NOMO-1 treated with DMSO at 0.1 percent for 48 hours (cell line): ENCODE measurements around the gene HPRT1.
"Not testable (repeated sequence)": the region's sequence is repeated elsewhere in the genome, so short reads cannot be mapped to it uniquely, and the experiment has no call there.

Experiments
- DNase-seq: peaks from one replicate; lab custom pipeline; 2025; ENCODE audit not compliant: unreplicated experiment; lab: John Stamatoyannopoulos, UW

The HPRT1 gene, protein sequence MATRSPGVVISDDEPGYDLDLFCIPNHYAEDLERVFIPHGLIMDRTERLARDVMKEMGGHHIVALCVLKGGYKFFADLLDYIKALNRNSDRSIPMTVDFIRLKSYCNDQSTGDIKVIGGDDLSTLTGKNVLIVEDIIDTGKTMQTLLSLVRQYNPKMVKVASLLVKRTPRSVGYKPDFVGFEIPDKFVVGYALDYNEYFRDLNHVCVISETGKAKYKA

DNA sequence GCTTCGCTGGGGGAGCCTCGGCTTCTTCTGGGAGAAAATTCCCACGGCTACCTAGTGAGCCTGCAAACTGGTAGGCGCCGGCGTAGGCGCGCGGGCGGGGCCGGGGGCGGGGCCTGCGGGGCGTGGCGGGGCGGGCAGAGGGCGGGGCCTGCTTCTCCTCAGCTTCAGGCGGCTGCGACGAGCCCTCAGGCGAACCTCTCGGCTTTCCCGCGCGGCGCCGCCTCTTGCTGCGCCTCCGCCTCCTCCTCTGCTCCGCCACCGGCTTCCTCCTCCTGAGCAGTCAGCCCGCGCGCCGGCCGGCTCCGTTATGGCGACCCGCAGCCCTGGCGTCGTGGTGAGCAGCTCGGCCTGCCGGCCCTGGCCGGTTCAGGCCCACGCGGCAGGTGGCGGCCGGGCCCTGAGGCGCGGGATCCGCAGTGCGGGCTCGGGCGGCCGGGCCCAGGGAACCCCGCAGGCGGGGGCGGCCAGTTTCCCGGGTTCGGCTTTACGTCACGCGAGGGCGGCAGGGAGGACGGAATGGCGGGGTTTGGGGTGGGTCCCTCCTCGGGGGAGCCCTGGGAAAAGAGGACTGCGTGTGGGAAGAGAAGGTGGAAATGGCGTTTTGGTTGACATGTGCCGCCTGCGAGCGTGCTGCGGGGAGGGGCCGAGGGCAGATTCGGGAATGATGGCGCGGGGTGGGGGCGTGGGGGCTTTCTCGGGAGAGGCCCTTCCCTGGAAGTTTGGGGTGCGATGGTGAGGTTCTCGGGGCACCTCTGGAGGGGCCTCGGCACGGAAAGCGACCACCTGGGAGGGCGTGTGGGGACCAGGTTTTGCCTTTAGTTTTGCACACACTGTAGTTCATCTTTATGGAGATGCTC, at the start of gene HPRT1:
TSS of gene HPRT1 (plus strand) at position 161 of the 857 bp plus-strand sequence. CDS start at position 308, 147 bp downstream.
- DNase-seq: peak; percentile 61

DNA sequence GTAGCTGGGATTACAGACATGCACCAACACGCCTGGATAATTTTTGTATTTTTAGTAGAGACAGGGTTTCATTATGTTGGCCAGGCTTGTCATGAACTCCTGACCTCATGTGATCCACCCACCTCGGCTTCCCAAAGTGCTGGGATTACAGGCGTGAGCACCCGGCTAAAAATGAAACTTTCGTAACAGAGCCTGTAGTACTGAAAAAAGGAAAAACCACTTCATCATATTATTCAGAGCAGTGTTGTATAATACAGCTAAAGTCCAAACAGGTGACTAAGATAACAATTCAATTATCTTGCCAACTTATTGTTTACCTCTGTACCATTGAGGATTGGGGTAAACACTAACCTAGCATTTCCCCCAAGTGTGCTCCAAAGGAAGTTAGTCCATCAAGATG, 43.9 kb upstream of the HPRT1 start:
- no peak for DNase-seq

DNA sequence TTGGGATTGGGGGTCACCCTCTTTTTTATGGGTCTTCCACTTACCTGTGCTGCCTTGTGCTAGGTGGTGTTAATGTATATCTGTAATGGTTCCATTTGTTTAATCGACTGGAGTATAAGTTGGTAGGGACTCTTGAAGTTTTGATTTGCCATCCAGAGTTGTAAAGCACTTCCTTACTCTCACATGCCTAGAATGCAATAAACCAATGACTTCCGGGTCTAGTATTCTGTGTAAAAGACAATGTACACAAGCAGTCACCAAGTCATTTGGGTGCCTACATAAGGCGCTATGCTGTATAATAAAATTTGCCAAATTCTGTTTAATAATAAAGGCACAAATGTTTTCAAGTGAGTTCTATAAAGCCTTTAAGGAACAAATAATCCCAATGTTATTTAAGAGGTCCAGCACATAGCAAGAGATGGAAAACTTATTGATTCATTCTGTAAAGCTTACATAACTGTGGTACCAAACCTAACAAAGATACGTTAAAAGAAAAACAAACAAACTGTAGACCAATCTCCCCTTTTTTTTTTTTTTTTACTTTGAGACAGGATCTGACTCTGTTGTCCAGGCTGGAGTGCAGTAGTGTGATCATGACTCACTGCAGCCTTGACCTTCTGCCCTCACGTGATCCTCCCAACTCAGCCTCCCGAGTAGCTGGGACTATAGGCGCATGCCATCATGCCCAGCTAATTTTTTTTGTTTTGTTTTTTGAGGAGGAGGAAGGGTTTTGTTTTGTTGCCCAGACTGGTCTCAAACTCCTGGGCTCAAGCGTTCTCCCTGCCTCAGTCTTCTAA, 41.5 kb upstream of the HPRT1 start:
- DNase-seq: no peak

DNA sequence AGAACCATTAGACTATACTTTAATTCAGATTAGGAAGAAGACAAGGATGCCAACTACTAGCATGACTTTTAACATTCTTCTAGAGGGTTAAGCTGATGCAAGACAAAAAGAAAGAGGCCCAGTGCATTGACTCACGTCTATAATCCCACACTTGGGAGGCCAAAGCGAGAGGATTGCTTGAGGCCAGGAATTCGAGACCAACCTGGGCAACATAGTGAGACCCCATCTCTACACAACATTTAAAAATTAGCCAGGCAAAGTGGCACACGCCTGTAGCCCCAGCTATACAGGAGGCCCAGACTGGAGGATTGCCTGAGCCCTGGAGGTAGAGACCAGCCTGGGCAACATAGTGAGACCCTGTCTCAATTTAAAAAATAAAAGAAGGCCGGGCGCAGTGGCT, 40.2 kb upstream of the HPRT1 start:
- DNase-seq: no peak

DNA sequence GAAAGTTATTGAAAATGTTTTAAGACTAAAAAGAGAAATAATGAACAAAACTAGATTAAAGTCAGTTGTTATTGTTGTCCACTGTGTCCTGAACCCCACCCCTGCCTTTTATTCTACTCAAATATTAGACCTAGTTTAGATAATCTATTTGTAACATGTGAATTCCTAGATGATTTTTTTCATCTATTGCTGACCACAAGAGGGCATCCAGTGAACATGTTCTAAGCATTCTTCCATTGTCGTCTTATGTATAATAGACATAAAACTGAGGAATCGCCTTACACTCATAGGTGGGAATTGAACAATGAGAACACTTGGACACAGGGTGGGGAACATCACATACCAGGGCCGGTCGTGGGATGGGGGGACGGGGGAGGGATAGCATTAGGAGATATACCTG, 36.4 kb upstream of the HPRT1 start:
- DNase-seq: no peak

DNA sequence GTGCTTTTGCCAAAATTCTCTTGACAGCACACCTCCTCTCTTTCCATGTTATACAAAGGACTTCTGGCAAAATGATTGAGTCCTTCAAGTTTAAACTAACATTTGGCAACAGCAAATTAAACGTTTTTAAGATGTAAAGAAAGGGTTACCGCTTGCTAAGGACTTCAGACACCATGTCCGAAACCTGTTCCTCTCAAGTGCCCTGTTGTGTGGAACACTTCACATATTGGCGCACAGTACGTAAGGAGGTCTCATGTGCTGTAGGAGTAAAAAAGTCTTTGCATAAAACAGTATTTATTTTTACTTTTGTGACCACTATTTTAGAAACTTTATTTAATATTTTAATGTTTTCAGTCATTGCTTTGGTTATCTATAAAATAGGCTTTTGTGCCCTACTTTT, 33.7 kb upstream of the HPRT1 start:
- no peak for DNase-seq

DNA sequence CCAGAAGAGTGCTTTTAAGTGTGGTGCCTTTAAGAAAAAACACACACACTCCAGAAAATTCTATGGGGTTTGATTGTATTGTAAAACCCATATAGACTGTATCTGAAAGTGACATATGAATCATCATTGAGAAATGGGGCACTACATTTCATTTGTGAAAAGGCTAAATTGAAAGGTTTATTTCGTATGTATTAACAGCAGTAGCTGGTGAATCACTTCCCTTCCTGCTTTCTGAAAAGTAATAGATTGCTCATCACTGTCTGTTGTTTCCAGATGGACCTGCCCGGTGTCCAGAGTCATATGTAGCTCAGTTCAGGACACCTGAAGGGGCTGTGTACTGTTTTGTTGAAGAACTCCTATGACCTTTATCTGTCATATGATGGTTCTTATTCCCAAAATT, 28.1 kb upstream of the HPRT1 start:
- no peak for DNase-seq

DNA sequence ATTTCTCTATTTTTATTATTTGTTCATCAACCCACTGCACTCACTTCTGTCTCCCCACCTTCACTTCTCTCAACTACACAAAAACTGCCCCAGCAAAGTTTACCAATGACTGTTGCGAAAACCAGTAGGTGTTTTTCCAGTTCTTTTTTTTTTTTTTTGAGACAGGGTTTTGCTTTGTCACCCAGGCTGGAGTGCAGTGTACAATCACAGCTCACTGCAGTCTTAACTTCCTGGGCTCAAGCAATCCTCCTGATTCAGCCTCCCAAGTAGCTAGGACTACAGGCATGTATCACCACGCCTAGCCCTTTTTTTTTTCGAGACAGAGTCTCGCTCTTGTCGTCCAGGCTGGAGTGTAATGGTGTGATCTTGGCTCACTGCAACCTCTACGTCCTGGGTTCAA, 24.1 kb upstream of the HPRT1 start:
- no peak for DNase-seq

DNA sequence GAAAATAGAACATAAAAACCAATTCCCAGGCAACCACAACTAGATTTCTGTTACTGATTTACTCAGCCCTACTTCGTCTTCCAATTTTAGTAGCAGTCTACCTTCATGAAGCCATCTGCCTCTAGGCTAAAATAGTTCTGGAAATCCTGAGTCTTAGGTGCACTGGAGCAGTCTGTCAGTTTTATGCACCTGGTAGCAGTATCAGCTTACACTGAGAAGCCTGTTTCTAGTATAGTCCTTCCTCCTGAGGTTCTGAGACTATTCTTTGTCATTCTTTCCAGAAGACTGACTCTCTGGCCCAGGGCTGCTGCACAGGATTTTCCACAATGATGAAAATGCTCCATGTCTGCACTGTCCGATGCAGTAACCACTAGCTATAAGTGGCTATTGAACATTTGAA, 16.9 kb upstream of the HPRT1 start:
- DNase-seq: no peak

DNA sequence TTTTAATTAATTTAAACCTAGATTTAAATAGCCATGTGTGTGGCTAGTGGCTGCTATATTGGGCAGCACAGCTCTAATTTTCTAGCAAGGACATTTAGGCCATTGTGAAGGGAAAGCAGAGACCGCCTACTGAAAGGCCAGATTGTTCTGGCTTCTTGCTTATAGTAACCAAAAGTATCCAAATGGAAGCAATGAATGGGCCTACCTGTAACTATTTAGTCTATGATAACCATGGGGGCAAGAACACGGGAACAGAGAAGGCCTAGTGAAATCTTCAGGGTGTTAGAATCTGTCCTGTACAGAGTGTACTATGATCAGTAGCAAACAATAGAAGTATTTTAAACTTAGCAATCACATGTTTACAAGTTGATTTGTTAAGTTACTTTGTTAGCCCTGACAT, 16.5 kb upstream of the HPRT1 start:
- DNase-seq: no peak

DNA sequence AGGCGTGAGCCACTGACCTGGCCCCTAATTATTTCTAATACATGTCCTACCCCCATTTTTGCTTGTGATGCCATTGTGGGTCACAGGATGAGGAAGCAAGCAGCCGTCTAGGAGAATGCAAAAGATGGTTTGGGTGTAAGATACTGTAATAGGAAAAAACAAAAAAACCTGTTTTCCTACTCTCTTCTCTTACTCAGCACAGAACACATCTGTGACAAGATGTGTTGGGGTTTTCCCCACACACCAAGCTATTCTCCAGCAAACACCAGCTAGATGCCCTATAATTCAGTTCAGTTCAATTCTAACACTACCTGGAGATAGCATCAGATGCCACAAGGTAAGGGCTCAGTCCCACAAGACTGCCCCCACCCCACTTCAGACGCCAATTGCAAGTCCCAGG, 15.3 kb upstream of the HPRT1 start:
- DNase-seq: no peak

DNA sequence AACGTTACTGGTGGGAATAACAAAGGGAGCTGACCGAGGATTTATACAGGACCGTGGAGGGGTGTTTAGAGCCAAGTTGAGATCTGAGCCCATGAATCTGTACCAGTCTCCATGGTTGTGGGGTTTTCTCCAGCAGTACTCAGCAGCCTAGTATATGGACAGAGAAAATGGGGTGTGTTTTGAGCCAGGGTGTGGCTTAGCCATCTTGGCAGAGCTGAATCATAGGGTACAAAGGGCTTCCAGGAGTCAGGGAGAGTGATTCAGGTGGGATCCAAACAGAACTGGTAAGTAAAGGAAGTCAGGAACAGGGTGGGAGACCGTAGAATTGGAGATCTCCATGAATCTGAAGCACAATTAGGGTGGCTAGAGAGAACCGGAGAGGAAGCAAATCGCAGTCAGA, 7.4 kb upstream of the HPRT1 start:
- no peak for DNase-seq

DNA sequence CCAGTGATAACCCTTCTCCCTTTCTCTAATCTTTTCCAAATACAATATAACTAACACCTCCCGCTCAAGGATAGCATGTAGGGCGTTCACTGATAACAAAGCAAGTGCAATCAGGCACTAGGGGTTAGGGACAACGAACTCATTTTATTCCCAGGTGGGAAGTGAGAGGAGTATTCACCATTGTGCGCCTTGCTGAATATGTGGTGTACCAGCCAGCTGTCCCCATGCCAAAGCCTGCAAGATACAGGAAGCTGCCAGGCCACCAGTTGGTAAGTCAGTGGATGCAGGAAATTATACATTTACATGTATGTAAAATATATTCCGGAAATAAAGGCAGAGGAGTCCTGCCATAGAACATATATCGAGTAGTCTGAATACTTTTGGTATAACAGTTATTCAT, 6.3 kb upstream of the HPRT1 start:
- DNase-seq: no peak

DNA sequence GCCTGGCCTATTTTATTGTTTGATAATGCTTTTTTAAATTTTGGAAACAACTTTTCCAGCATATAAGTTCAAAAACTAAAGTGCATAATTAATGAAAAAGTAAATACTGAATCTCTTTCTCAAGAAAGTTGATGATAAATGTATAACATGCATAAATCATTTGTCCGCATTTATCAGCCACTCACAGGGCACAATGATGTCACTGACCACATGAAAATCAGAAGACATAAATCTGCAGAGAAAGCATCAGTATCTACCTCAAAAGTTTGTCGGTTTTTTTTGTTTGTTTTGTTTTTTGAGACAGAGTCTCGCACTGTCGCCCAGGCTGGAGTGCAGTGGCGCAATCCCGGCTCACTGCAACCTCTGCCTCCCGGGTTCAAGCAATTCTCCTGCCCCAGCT, 5.5 kb upstream of the HPRT1 start:
- DNase-seq: no peak

DNA sequence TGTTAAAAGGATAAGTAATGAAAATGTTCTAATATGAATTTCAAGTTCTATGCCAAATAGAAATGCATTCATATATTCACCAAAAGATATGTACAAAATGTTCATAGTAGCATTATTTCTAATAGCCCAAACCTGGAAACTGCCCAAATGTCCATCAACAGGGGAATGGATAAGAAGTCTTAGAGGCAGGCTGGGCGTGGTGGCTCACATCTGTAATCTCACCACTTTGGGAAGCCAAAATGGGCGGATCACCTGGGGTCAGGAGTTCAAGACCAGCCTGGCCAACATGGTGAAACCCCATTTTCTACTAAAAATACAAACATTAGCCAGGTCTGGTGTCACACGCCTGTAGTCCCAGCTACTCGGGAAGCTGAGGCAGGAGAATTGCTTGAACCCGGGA, 2.3 kb upstream of the HPRT1 start:
- no peak for DNase-seq

DNA sequence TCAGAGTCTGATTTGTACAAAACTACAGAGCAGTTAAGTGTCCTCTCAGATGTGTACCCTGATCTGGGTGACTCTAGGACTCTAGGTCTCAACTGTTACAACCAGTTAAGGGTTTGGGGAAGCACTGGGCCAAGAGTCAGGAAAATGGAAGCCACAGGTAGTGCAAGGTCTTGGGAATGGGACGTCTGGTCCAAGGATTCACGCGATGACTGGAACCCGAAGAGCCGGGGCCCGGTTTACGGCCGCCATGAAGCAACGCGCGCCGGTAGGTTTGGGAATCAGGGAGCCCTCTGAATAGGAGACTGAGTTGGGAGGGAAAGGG, 321 bp upstream of the HPRT1 start:
- DNase-seq: no peak

DNA sequence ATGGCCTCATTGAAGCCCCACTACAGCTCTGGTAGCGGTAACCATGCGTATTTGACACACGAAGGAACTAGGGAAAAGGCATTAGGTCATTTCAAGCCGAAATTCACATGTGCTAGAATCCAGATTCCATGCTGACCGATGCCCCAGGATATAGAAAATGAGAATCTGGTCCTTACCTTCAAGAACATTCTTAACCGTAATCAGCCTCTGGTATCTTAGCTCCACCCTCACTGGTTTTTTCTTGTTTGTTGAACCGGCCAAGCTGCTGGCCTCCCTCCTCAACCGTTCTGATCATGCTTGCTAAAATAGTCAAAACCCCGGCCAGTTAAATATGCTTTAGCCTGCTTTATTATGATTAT, 876 bp downstream of the HPRT1 start:
- no peak for DNase-seq

DNA sequence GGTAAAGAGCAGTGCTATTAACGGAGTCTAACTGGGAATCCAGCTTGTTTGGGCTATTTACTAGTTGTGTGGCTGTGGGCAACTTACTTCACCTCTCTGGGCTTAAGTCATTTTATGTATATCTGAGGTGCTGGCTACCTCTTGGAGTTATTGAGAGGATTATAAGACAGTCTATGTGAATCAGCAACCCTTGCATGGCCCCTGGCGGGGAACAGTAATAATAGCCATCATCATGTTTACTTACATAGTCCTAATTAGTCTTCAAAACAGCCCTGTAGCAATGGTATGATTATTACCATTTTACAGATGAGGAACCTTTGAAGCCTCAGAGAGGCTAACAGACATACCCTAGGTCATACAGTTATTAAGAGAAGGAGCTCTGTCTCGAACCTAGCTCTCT, 1.5 kb downstream of the HPRT1 start:
- DNase-seq: no peak

DNA sequence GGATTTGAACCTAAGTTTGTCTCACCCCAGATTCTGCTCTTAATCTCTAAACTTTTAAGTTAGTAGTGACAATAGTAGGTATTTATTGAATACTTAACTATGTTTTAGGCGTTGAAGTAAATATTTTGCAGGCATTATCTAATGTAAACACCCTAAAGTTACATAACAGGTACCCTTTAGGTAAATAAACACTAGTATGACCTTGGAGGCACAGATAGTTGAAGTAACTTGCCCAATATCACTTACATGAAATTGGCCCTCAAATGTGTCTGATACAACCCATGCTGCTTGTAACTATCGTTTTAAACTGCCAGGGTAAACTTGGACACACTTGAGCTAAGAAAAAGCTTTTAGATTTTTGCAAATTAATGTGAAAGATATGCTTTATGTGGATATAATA, 3.0 kb downstream of the HPRT1 start:
- no peak for DNase-seq

DNA sequence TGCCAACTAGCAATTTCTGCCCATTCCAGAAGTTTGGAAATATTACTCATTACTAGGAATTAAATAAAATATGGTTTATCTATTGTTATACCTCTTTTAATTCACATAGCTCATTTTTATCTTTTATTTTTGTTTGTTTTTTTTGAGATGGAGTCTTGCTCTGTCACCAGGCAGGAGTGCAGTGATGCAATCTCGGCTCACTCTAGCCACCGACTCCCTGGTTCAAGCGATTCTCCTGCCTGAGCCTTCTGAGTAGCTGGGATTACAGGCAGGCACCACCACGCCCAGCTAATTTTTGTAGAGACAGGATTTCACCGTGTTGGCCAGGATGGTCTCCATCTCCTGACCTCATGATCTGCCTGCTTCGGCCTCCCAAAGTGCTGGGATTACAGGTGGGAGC, 4.5 kb downstream of the HPRT1 start:
- DNase-seq: not testable (repeated sequence)

DNA sequence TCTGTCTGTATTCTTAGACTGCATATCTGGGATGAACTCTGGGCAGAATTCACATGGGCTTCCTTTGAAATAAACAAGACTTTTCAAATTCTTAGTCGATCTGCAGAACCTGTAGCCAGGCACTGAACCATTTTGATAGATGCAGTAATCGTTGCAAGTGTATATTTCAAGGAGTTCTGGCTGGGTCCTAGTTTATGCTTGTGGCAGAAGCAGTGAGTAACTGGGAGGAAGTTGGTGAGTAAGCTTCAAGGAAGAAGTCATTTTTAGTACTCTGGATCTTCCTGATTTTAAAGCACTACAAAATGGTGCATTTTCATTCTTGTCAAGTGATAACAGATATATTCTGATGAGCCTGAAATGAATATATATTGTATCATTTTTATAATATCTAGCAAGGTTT, 9.5 kb downstream of the HPRT1 start:
- DNase-seq: peak; percentile 17

DNA sequence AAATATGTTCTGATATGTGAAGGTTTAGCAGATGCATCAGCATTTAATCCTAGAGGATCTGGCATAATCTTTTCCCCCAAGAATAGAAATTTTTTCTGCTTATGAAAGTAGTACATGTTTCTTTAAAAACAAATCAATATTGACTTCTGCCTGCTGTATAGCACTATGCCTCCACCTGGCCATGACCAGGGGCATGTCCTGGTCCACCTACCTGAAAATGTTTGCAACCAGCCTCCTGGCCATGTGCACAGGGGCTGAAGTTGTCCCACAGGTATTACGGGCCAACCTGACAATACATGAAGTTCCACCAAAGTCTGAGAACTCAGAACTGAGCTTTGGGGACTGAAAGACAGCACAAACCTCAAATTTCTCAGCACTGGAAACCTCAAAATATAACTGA, 10.0 kb downstream of the HPRT1 start:
- no peak for DNase-seq
